Measurements from ENCODE around the gene FOXK1. TPM values are rescaled to one million over a fixed set of nuclear protein-coding genes. Genes with fewer than 3 reads are reported as not detected.

The FOXK1 gene
- total and polyA plus RNA-seq, 2 of the 13 experiments (the other 11 are each of a cell fraction or from before 2014, with no cell fraction given) = 4.6 to 8.8 TPM

GRCh38 chr7:4742051-4742573 is 60.0 kb downstream of the FOXK1 start (continued):
- TF ChIP-seq REL (CRISPR knock-in tag; conservative IDR thresholded peaks at IDR 0.05) = no peak
- TF ChIP-seq ZNF460 (CRISPR knock-in tag; IDR thresholded peaks at IDR 0.05; ENCODE audit: borderline replicate concordance) = peak; percentile 98
- 0 out of 2 replicates have a peak, but pooled peaks have one; percentile 67 for TF ChIP-seq ZSCAN25 (CRISPR knock-in tag; IDR thresholded peaks at IDR 0.05)
- TF ChIP-seq ATF4 (CRISPR knock-in tag; IDR thresholded peaks at IDR 0.05) = peak in 1 of 2 experiments; percentile 25; a peak in 1 of 4 replicates
- TF ChIP-seq NFIC (IDR thresholded peaks at IDR 0.05; ENCODE audit: low read length) = no peak
- no peak for TF ChIP-seq ZFP41 (CRISPR knock-in tag; IDR thresholded peaks at IDR 0.05; ENCODE audit: borderline replicate concordance)
- peak; percentile 39; the same call in 1 of the 2 replicates for TF ChIP-seq TERF1 (CRISPR knock-in tag; IDR thresholded peaks at IDR 0.05)
- no peak for TF ChIP-seq ZNF382 (CRISPR knock-in tag; IDR thresholded peaks at IDR 0.05; ENCODE audit: borderline replicate concordance)
- no peak for TF ChIP-seq RBM39 (IDR thresholded peaks at IDR 0.05; ENCODE audit: low read depth, low read length, poor library complexity, severe bottlenecking)
- TF ChIP-seq ZNF629 (CRISPR knock-in tag; conservative IDR thresholded peaks at IDR 0.05) = no peak; the same call in 1 of the 2 replicates
- TF ChIP-seq ZNF30 (CRISPR knock-in tag; IDR thresholded peaks at IDR 0.05) = no peak
- no peak for TF ChIP-seq GZF1 (CRISPR knock-in tag; IDR thresholded peaks at IDR 0.05)
- TF ChIP-seq MATR3 (CRISPR knock-in tag; IDR thresholded peaks at IDR 0.05) = no peak
- TF ChIP-seq, protein P1, sequence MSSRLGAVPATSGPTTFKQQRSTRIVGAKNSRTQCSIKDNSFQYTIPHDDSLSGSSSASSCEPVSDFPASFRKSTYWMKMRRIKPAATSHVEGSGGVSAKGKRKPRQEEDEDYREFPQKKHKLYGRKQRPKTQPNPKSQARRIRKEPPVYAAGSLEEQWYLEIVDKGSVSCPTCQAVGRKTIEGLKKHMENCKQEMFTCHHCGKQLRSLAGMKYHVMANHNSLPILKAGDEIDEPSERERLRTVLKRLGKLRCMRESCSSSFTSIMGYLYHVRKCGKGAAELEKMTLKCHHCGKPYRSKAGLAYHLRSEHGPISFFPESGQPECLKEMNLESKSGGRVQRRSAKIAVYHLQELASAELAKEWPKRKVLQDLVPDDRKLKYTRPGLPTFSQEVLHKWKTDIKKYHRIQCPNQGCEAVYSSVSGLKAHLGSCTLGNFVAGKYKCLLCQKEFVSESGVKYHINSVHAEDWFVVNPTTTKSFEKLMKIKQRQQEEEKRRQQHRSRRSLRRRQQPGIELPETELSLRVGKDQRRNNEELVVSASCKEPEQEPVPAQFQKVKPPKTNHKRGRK (CRISPR knock-in tag; IDR thresholded peaks at IDR 0.05) = no peak
- no peak; the same call in 1 of the 2 replicates for TF ChIP-seq MEIS1 (CRISPR knock-in tag; IDR thresholded peaks at IDR 0.05; ENCODE audit: borderline replicate concordance)
- 0 out of 2 replicates have a peak, but pooled peaks have one; percentile 55 for TF ChIP-seq SKIL (CRISPR knock-in tag; IDR thresholded peaks at IDR 0.05; ENCODE audit: borderline replicate concordance)
- peak; percentile 84 for TF ChIP-seq SOX5 (CRISPR knock-in tag; IDR thresholded peaks at IDR 0.05; ENCODE audit: borderline replicate concordance)
- no peak for TF ChIP-seq KDM6A (CRISPR knock-in tag; IDR thresholded peaks at IDR 0.05; ENCODE audit: low read depth)
- no peak for TF ChIP-seq TP53 (CRISPR knock-in tag; conservative IDR thresholded peaks at IDR 0.05)

All from HepG2 (cell line).